Small intestine (tissue), 7 donors: ENCODE measurements around the gene SPATA31D3. TPM values are rescaled to one million over a fixed set of nuclear protein-coding genes. Genes with fewer than 3 reads are reported as not detected.
"Not testable (repeated sequence)": the region's sequence is repeated elsewhere in the genome, so short reads cannot be mapped to it uniquely, and the experiment has no call there.

Source experiments
- DNase-seq, 2 donors: peaks; one replicate each; pipeline versions ENCODE4 v3.0.0 to v3.0.0-alpha.2; 2013
- FAIRE-seq: peaks from 2 replicates; lab custom pipeline; 2012; peaks lifted over from hg19 to GRCh38; lab: Jason Lieb, UNC
- H3K27ac ChIP-seq, 3 donors: one replicate each; pipeline ENCODE4 v1.5.1; 2013; ENCODE audit warnings: low read length in 2 of 3, mild to moderate bottlenecking in 2 of 3, control low read depth in 1 of 3, inconsistent platforms in 1 of 3, low read depth in 1 of 3, moderate library complexity in 1 of 3
- H3K27me3 ChIP-seq, 3 donors: one replicate each; pipeline ENCODE4 v1.6.1; 2013; ENCODE audit warnings: low read length in 3 of 3, inconsistent platforms in 1 of 3; ENCODE audit not compliant: control insufficient read depth in 3 of 3, insufficient read depth in 3 of 3
- H3K36me3 ChIP-seq, 3 donors: one replicate each; pipeline ENCODE4 v1.6.1; 2013; ENCODE audit warnings: low read length in 3 of 3, inconsistent platforms in 1 of 3, low read depth in 1 of 3, mild to moderate bottlenecking in 1 of 3, moderate library complexity in 1 of 3; ENCODE audit not compliant: control insufficient read depth in 3 of 3, insufficient read depth in 2 of 3
- H3K4me1 ChIP-seq, 3 donors: one replicate each; pipeline ENCODE4 v1.6.1; 2013; ENCODE audit warnings: low read length in 2 of 3, inconsistent platforms in 1 of 3, low read depth in 1 of 3, mild to moderate bottlenecking in 1 of 3, moderate library complexity in 1 of 3; ENCODE audit not compliant: control insufficient read depth in 3 of 3, insufficient read depth in 2 of 3
- H3K4me3 ChIP-seq, 3 donors: one replicate each; pipeline ENCODE4 v1.5.1; 2013; ENCODE audit warnings: low read length in 3 of 3, control low read depth in 1 of 3, inconsistent platforms in 1 of 3, low read depth in 1 of 3, mild to moderate bottlenecking in 1 of 3, moderate library complexity in 1 of 3
- H3K9me3 ChIP-seq, 2 donors: one replicate each; pipeline ENCODE4 v1.6.1; 2013; ENCODE audit warnings: low read depth in 1 of 2, low read length in 1 of 2; ENCODE audit not compliant: control insufficient read depth in 2 of 2, insufficient read depth in 1 of 2
- WGBS, 3 donors: extraction: QIAGEN DNeasy Blood & Tissue Kit; methylation state at CpG; one replicate each; pipeline ENCODE4 v1.1.7; 2013; 5-methylcytosine and 5-hydroxymethylcytosine counted together
- polyA plus RNA-seq, 4 donors: library from polyadenylated mRNA; stranded (reverse) in 3 of 4; unstranded in 1 of 4; fragments of 200-250 nt in 3 of 4; fragments of 120-200 nt in 1 of 4; gene quantifications; one replicate each; pipeline versions ENCODE4 v1.2.1 to v1.2.3, GENCODE V29; 2013
- donor health status: healthy with polysubstance abuse.
- donor health status: control.
- donor health status: control.
- donor health status: Bipolar disorder and iron deficiency.
- donor health status: healthy.

Gene SPATA31D3
- polyA plus RNA-seq, 4 donors, result not detected

DNA sequence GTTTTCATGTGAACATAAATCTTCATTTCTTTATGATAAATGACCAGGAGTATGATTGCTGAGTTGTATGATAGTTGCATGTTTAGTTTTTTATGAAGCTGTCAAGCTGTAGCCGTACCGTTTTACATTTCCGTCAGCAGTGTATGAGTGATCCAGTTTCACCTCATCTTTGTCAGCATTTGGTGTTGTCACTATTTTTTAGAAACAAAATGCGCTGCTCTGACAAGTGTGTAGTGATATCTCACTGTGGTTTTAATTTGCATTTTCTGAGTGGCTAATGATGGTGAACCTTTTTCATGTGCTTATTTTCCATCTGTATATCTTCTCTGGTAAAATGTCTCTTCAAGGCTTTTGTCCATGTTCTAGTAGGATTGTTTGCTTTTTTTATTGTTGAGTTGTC is 38.6 kb downstream of the SPATA31D3 start:
- Histone ChIP-seq H3K36me3 (no peaks in the 10 kb centered on the region), H3K9me3 (no peaks in the 10 kb centered on the region), H3K4me1 (no peaks in the 10 kb centered on the region), H3K27me3 (no peaks in the 10 kb centered on the region), H3K4me3 (no peak overlapping the region), H3K27ac (no peak overlapping the region)
- DNase-seq (no peak), FAIRE-seq (no peak)
- 86 to 97% (median 94%) methylated on average over 4 of the region's 4 CpGs for WGBS, 3 donors

DNA sequence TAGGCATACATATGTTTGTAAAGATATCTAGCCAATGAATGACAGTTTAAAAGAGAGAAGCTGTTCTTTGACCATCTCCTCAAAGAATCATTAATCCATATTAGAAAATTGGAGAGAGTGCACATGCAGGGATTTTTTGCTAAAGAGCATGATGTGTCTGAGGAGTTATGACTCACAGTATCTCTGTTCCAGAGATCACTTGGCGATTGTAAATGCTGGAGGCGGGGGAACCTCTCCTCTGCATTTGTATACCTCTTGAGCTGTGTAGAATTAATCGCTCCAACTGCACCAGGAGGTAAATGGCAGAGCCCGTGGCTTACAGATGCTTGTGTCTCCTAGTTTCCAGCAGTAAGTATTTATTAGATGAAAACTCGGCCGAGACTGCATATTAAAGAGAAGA is 41.6 kb downstream of the SPATA31D3 start:
- Histone ChIP-seq H3K36me3 (no peaks in the 10 kb centered on the region), H3K9me3 (no peaks in the 10 kb centered on the region), H3K27ac (no peak overlapping the region), H3K27me3 (no peaks in the 10 kb centered on the region), H3K4me3 (no peak overlapping the region), H3K4me1 (no peaks in the 10 kb centered on the region)
- FAIRE-seq (no peak), DNase-seq (no peak)
- WGBS, 3 donors, result 64 to 71% (median 71%) methylated on average over 6 of the region's 6 CpGs

DNA sequence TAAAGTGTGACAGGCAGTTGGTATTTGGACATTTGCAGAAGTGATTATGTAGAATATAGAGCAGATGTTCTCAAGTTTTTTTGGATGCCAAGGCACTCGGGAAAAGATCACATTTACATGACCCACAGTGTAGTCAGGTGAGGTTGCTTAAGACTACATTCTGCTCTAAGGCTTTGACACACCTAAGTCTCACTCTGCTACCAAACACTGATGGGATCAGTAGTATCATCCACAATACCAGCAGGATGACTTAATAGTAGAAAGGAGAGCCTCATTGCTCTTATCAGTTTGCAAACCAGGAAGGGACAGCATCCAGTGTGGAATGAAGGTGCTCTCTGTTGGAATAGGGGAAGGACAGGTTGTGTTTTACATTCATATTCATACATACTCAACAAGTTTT is 42.8 kb downstream of the SPATA31D3 start:
- DNase-seq (no peak), FAIRE-seq (no peak)
- Histone ChIP-seq H3K9me3 (no peaks in the 10 kb centered on the region), H3K4me1 (no peaks in the 10 kb centered on the region), H3K27me3 (no peaks in the 10 kb centered on the region), H3K36me3 (no peaks in the 10 kb centered on the region), H3K4me3 (no peak overlapping the region), H3K27ac (no peak overlapping the region)
- 35 to 67% (median 47%) methylated on average over 1 of the region's 1 CpG for WGBS, 3 donors

DNA sequence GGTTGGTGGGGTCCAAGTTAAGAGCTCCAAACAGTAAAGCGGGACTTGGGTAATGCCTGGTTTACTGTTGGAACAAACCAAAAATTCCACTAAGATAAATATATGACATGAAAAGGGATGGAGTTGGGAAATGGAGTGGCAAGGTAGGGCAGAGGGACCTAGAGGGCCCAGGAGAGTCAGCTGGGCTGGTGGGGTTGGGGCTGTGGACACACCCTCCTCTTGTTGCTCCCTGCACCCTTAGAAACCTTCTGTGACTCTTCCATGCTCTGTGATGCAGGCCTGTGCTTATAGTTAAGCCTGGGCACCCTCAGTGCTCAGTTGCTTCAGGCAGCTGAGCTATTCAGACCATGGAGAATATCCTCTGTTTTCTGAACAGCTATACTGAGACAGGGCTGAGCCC is 45.2 kb downstream of the SPATA31D3 start, which contains the start of gene SPATA31D1:
SPATA31D1 (plus strand) TSS at position 301 of the 400 bp plus-strand sequence; CDS start at position 348, 47 bp downstream.
- FAIRE-seq, H3K9me3 ChIP-seq, H3K4me1 ChIP-seq, DNase-seq, H3K27ac ChIP-seq, H3K36me3 ChIP-seq, H3K4me3 ChIP-seq, H3K27me3 ChIP-seq: not testable (repeated sequence)
- WGBS, 3 donors, result 82 to 100% (median 100%) methylated on average over 1 of the region's 1 CpG

DNA sequence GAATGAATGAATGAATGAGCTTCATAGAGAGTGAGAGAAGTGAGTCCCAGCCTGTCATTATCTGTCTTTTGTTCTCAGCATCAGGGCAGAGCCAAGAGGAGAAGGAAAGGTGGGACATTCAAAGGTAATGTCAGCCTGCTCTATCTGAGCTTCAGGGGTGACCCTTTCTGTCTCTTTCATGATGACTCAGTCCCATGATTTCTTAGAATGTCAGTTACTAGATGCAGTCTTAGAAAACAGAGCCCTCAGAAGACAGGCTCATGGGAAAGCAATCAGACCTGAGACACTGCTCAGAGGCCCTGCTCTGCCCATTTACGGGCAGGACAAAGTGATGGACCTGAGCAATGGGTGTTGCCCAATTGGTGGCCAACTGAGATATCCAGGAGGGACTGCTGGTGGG is 46.4 kb downstream of the SPATA31D3 start:
- WGBS, 3 donors, result 84 to 95% (median 89%) methylated on average over 1 of the region's 1 CpG

DNA sequence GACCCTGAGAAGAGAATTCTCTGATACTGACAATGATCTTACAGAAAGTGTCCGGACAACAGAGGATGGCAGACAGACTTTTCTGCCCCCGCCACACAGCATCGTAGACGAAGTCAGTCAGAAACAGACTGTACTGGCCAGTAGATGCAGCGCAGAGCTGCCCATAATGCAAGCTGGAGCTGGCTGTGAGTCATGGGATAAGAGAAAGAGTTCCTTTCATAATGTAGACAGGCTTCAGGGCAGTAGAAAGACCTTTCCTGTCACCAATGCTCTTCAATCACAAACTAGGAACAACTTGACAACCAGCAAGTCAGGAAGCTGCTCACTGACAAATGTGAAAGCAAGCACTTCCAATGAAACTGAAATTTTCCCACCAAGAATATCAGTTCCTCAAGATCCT is 50.4 kb downstream of the SPATA31D3 start:
- DNase-seq (no peak), FAIRE-seq (no peak)
- Histone ChIP-seq H3K4me1 (no peaks in the 10 kb centered on the region), H3K27ac (no peak overlapping the region), H3K4me3 (no peak overlapping the region), H3K9me3 (no peaks in the 10 kb centered on the region), H3K36me3 (no peaks in the 10 kb centered on the region), H3K27me3 (peaks cover 0 to 2% (median 0%) of the 10 kb centered on the region in 3 donors)
- 85 to 89% (median 89%) methylated on average over 5 of the region's 5 CpGs for WGBS, 3 donors

More for the DNA sequence above, 46.4 kb downstream of the SPATA31D3 start:
- Histone ChIP-seq H3K27me3 (peaks cover 0 to 2% (median 0%) of the 10 kb centered on the region in 3 donors), H3K4me1 (no peaks in the 10 kb centered on the region), H3K27ac (no peak overlapping the region), H3K9me3 (no peaks in the 10 kb centered on the region), H3K4me3 (no peak overlapping the region), H3K36me3 (no peaks in the 10 kb centered on the region)
- FAIRE-seq (no peak), DNase-seq (no peak)

Other genes starting within 250 kb of the SPATA31D3 start
- under 1 TPM in 1 of 4 donors, not detected in 3; 0.01 TPM for gene SPATA31D4, start 15.1 kb upstream of the SPATA31D3 start, polyA plus RNA-seq
- gene SPATA31D1, start 45.3 kb downstream of the SPATA31D3 start, polyA plus RNA-seq, result not detected